Cardiac muscle cell (in vitro differentiated cells and primary cell): ENCODE data around the gene SNTB2. TPM values are rescaled to one million over a fixed set of nuclear protein-coding genes. Genes with fewer than 3 reads are reported as not detected.

ENCODE experiments used
- DNase-seq, 2 donors: peaks; one replicate each; pipeline versions ENCODE4 v3.0.0 to v3.0.0-alpha.2; 2010 to 2017; ENCODE audit warnings: low read depth in 1 of 2, low spot score in 1 of 2
- H3K27ac ChIP-seq: fragments of 200-600 bp; sonication (generic); 2 replicates; pipeline ENCODE4 v1.5.1; 2016
- H3K27me3 ChIP-seq: fragments of 200-600 bp; sonication (generic); 2 replicates; pipeline ENCODE4 v1.6.0; 2016; ENCODE audit warnings: control low read depth
- H3K36me3 ChIP-seq: fragments of 200-600 bp; sonication (generic); 2 replicates; pipeline ENCODE4 v1.5.1; 2016; ENCODE audit warnings: control low read depth
- H3K4me1 ChIP-seq: fragments of 200-600 bp; sonication (generic); 2 replicates; pipeline ENCODE4 v1.8.1; 2017; ENCODE audit warnings: low read depth, mild to moderate bottlenecking, mixed run types
- H3K4me3 ChIP-seq: fragments of 200-600 bp; sonication (generic); 2 replicates; pipeline ENCODE4 v1.5.1; 2016; ENCODE audit warnings: mild to moderate bottlenecking
- H3K9me3 ChIP-seq: fragments of 200-600 bp; sonication (generic); 2 replicates; pipeline ENCODE4 v1.5.1; 2017; ENCODE audit warnings: low read depth, mild to moderate bottlenecking, control low read depth
- polyA plus RNA-seq: library from polyadenylated mRNA; unstranded; fragments of >200 nt; fragmentation: Nextera tagmentation; extraction: Ambion mirVana; gene quantifications from 2 replicates; pipeline ENCODE4 v1.2.1, GENCODE V29; 2016
- total RNA-seq: library from RNA; depleted of rRNA; stranded (reverse); fragments of >200 nt; gene quantifications from 2 replicates; pipeline ENCODE4 v1.2.3, GENCODE V29; 2016
- TF ChIP-seq, protein P1 (sequence below): IDR thresholded peaks from 2 replicates; pipeline ENCODE4 v1.5.1; 2012; ENCODE audit warnings: low read depth, mild to moderate bottlenecking, low read length

SNTB2 gene
- total and polyA plus RNA-seq, 2 experiments from 2014 or later: 12.7 to 17.1 TPM

DNA sequence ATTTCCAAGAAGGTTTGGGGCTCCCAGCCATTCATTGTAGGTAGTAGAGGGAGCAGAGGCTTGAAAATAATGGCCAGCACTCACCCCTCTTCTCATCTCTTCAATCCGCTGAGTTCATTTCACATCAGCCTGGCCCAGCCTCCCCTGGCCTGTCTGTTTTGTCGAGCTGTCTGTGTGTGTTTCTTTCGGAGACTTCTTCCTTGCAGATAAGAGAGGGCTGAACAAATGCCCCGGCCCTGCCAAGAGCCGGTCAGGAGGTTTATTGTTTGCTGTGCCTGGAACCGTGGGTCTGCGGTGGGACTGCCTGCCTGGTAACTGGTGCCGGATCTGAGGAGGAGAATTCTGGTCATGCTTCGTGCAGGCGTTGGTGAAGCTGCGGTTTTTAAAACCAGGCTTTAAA lies 127.6 kb downstream of the SNTB2 start:
- H3K4me3 ChIP-seq: no peak overlapping the region
- H3K27me3 ChIP-seq: no peaks in the 10 kb centered on the region
- peaks cover 24% of the 10 kb centered on the region for H3K36me3 ChIP-seq
- H3K27ac ChIP-seq: no peak overlapping the region
- TF ChIP-seq, protein P1, sequence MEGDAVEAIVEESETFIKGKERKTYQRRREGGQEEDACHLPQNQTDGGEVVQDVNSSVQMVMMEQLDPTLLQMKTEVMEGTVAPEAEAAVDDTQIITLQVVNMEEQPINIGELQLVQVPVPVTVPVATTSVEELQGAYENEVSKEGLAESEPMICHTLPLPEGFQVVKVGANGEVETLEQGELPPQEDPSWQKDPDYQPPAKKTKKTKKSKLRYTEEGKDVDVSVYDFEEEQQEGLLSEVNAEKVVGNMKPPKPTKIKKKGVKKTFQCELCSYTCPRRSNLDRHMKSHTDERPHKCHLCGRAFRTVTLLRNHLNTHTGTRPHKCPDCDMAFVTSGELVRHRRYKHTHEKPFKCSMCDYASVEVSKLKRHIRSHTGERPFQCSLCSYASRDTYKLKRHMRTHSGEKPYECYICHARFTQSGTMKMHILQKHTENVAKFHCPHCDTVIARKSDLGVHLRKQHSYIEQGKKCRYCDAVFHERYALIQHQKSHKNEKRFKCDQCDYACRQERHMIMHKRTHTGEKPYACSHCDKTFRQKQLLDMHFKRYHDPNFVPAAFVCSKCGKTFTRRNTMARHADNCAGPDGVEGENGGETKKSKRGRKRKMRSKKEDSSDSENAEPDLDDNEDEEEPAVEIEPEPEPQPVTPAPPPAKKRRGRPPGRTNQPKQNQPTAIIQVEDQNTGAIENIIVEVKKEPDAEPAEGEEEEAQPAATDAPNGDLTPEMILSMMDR: no peak
- DNase-seq: no peak
- no peaks in the 10 kb centered on the region for H3K9me3 ChIP-seq
- peaks cover 4% of the 10 kb centered on the region for H3K4me1 ChIP-seq

DNA sequence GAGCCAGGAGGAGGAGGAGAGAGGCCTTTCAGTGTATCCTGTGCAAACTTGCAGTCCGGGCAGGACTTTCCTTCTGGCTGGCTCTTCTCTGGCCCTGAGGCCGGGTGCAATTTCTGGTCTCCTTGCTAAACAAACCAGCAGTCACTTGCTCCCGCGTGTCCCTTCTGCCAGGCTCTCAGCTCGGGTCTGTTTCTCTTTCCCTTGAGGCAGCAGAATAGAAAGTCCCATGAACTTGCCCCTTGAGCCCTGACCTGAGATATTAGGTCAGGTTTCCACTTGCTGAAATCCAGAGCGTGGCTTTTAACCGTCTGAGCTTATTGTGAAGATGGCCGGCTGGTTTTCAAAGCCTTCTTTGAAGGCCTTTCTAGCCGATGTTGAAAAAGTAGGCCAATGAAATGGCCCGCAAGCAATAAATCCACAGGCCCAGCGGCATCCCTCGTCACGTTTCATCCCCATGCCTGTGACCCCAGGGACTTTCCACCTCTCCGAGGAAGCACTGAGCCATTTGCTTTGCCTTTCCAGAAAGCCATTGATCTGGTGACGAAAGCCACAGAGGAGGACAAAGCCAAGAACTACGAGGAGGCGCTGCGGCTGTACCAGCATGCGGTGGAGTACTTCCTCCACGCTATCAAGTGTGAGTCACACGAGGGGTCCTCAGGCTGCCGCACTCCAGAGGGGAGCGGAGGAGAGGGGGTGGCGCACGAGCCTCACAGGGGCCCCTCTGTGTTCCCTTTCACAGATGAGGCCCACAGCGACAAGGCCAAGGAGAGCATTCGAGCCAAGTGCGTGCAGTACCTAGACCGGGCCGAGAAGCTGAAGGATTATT lies 128.7 kb downstream of the SNTB2 start:
- H3K9me3 ChIP-seq: no peaks in the 10 kb centered on the region
- TF ChIP-seq, protein P1: no peak
- peaks cover 35% of the 10 kb centered on the region for H3K36me3 ChIP-seq
- no peak overlapping the region for H3K27ac ChIP-seq
- DNase-seq: no peak
- H3K4me1 ChIP-seq: peaks cover 4% of the 10 kb centered on the region
- H3K27me3 ChIP-seq: no peaks in the 10 kb centered on the region
- no peak overlapping the region for H3K4me3 ChIP-seq

DNA sequence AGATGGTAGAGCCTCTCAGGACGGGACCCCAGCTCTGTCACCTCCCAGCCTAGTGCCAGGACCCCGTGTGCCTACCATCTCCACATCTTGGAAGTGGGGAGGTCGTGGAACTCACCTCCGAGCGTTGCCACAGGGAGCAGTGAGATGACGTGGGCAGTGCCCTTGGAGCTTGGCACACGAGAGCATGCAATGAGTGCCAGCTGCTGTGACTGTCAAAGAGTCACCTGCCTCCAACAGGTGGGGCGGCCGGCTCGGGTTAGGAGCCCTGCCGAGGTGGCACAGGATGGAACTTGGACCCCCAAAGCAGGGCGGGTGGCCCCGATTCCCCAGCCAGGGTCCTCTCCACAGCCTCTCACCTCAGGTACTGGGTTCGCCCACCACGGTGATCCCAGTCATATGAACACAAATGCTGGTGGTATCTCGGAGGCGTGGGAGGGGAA lies 129.7 kb downstream of the SNTB2 start:
- H3K4me1 ChIP-seq: peaks cover 4% of the 10 kb centered on the region
- TF ChIP-seq, protein P1: no peak
- H3K27me3 ChIP-seq: no peaks in the 10 kb centered on the region
- H3K4me3 ChIP-seq: no peak overlapping the region
- H3K27ac ChIP-seq: no peak overlapping the region
- peaks cover 44% of the 10 kb centered on the region for H3K36me3 ChIP-seq
- no peaks in the 10 kb centered on the region for H3K9me3 ChIP-seq
- DNase-seq: no peak

DNA sequence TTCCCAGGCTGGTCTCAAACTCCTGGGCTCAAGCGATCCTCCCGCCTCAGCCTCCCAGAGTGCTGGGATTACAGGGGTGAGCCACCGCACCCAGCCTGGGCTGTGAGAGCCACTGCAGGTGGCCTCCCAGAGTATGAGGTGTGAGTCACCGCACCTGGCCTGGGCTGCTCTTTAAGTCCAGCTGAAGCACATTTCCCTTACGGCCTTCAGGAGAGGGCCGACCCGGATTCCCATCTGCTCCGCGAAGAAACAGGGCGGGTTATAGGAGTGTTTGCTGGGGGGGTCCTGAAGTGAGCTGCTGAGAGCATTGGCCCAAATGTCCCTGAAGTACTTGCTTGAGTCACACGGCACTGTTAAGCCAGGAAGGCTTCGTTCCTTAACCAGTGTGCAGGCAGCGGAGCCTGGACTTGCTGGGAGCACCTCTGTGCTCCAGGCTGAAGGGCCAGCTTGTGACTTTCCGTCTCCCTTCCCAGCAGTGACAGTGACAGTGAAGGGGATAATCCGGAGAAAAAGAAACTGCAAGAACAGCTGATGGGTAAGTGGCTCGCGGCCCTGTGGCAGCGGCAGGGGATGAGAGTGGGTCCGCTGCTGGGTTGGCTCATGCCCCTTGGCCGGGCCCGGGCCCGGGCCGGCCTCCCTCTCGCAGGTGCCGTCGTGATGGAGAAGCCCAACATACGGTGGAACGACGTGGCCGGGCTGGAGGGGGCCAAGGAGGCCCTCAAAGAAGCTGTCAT lies 131.4 kb downstream of the SNTB2 start:
- H3K4me3 ChIP-seq: no peak overlapping the region
- no peak overlapping the region for H3K27ac ChIP-seq
- no peaks in the 10 kb centered on the region for H3K9me3 ChIP-seq
- TF ChIP-seq, protein P1: no peak
- no peak for DNase-seq
- no peaks in the 10 kb centered on the region for H3K4me1 ChIP-seq
- H3K27me3 ChIP-seq: no peaks in the 10 kb centered on the region
- peaks cover 58% of the 10 kb centered on the region for H3K36me3 ChIP-seq

DNA sequence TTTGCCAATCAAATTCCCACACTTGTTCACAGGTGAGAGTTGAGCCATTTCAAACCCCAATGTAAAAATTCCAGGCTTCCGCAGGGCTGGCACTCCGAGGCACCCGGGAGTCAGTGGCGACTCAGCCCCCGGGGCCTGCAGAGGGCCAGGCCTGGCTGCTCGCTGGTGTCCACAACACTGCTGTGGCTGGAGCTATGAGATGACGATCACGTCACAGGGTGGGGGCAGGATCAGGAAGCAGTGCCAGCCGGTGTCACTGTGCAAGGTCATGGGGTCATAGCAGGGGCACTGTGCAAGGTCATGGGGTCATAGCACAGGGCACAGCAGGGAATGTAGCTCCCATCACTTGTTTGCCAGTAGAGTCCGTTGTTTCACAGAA lies 131.9 kb downstream of the SNTB2 start:
- Histone ChIP-seq H3K4me3 (no peak overlapping the region), H3K36me3 (peaks cover 61% of the 10 kb centered on the region), H3K27me3 (no peaks in the 10 kb centered on the region), H3K9me3 (no peaks in the 10 kb centered on the region), H3K27ac (no peak overlapping the region), H3K4me1 (no peaks in the 10 kb centered on the region)
- TF ChIP-seq, protein P1: no peak
- no peak for DNase-seq
